SH-SY5Y (cell line): ENCODE measurements around the gene TM4SF4.

Source experiments
- GATA2 ChIP-seq: IDR thresholded peaks from 2 replicates; pipeline ENCODE4 v1.6.1; 2011; ENCODE audit warnings: mild to moderate bottlenecking, low read depth, low read length
- GATA3 ChIP-seq: IDR thresholded peaks from 2 replicates; pipeline ENCODE4 v1.6.1; 2011; ENCODE audit warnings: low read depth, mild to moderate bottlenecking, low read length, moderate library complexity

GRCh38 chr3:149514471-149514870 lies 40.0 kb downstream of the TM4SF4 start:
- TF ChIP-seq GATA2 (no peak), GATA3 (no peak)
